HG03521 (cell line): ENCODE results near the gene URM1.

ENCODE experiments used
- ATAC-seq: cut with Tn5 transposase; IDR thresholded peaks from one replicate; pipeline ENCODE4 v1.9.1; 2021; ENCODE audit warnings: mild to moderate bottlenecking, moderate library complexity; ENCODE audit not compliant: unreplicated experiment

URM1 gene

DNA sequence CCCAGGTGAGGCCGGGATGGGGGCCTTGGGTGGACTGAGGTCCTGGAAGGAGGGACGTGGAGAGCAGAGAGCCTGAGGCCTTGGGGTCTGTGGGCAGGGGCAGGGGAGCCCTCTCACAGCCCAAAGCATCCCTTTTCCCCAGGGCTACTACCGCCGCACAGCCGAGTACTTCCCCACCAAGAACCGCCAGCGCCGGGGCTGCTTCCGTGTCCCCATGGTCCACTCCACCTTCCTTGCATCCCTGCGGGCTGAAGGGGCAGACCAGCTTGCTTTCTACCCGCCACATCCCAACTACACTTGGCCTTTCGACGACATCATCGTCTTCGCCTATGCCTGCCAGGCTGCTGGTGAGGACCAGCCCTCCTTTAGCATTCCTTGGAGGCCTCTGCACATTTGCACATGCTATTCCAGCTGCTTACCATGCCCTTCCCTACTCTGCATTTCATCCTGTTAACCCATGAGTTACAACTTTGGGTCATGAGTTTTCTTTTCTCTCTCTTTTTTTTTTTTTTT lies 53.1 kb downstream of the URM1 start:
- ATAC-seq = no peak

- no peak for ATAC-seq
Observed at GRCh38 chr9:128428644-128429512, 57.7 kb downstream of the URM1 start.

GRCh38 chr9:128429513-128430086 lies 58.4 kb downstream of the URM1 start:
- no peak for ATAC-seq

- ATAC-seq = no peak
Observed at GRCh38 chr9:128431207-128431606, 60.0 kb downstream of the URM1 start.

- ATAC-seq = no peak
Observed at GRCh38 chr9:128434340-128434739, 63.2 kb downstream of the URM1 start.

DNA sequence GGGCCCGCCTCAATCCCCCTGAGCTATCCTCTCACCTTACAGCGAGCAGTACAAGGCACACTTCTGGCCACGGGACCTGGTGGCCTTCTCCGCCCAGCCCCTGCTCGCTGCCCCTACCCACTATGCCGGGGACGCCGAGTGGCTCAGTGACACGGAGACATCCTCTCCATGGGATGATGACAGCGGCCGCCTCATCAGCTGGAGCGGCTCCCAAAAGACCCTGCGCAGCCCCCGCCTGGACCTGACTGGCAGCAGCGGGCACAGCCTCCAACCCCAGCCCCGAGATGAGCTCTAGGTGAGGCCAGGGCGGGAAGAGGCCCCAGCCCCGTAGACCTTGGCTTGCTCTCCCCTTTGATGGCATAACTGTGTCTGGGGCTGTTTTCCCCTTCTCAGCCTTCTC lies 64.4 kb downstream of the URM1 start:
- no peak for ATAC-seq

GRCh38 chr9:128438343-128439109 lies 67.4 kb downstream of the URM1 start:
- ATAC-seq = no peak

- no peak for ATAC-seq
Observed at GRCh38 chr9:128439273-128439672, 68.1 kb downstream of the URM1 start.
